Tibial nerve (tissue), 3 donors: ENCODE measurements around the gene DOK7.

Experiments
- CTCF ChIP-seq, 5 experiments: fragments of 200-600 bp in 3 of 5; fragments of 450-650 bp in 2 of 5; sonication (generic) in 3 of 5; IDR thresholded peaks; one replicate each; pipeline ENCODE4 v1.5.1; 2016 to 2019; ENCODE audit warnings: antibody characterized with exemption in 5 of 5, mild to moderate bottlenecking in 3 of 5, moderate library complexity in 2 of 5
- POLR2A ChIP-seq, 2 donors: fragments of 450-650 bp; IDR thresholded peaks; one replicate each; pipeline ENCODE4 v1.6.1; 2017; ENCODE audit warnings: antibody characterized with exemption in 2 of 2, mild to moderate bottlenecking in 2 of 2, moderate library complexity in 2 of 2

GRCh38 chr4:3472411-3473141 is 9.5 kb downstream of the DOK7 start:
- no peak for TF ChIP-seq CTCF (IDR thresholded peaks at IDR 0.05)
- no peak for TF ChIP-seq POLR2A (IDR thresholded peaks at IDR 0.05)
